Endothelial cell of umbilical vein (primary cell): ENCODE measurements around the gene CACNA2D1. TPM values are rescaled to one million over a fixed set of nuclear protein-coding genes. Genes with fewer than 3 reads are reported as not detected.

ENCODE experiments used
- BruUV-seq: library from RNA; stranded (reverse); fragments of 400-500 nt; replicated peaks from 2 replicates; lab custom pipeline; 2021; lab: Mats Ljungman, UMichigan
- CTCF ChIA-PET: fragments of 300-600, 350-600 bp; sonication (Branson Sonifier 250); formaldehyde crosslinking; loops from one replicate; lab custom pipeline; 2021; ENCODE audit warnings: antibody characterized with exemption, inconsistent platforms; lab: Charles Lee
- POLR2A ChIA-PET: fragments of 300-600, 350-600 bp; sonication (Branson Sonifier 250); formaldehyde crosslinking; loops from one replicate; lab custom pipeline; 2021; ENCODE audit warnings: antibody characterized with exemption, inconsistent platforms; lab: Charles Lee
- DNase-seq: peaks from one replicate; pipeline ENCODE4 v3.0.0-alpha.2; 2011; ENCODE audit warnings: low read depth, low spot score
- FAIRE-seq: peaks from 2 replicates; lab custom pipeline; 2011; peaks lifted over from hg19 to GRCh38; lab: Jason Lieb, UNC
- H2AFZ ChIP-seq: 2 replicates; pipeline ENCODE4 v1.6.0; 2012; ENCODE audit warnings: low read depth, low read length, control low read depth, inconsistent platforms
- H3K27ac ChIP-seq: 2 replicates; pipeline ENCODE4 v1.5.1; 2011; ENCODE audit warnings: low read depth, mild to moderate bottlenecking, control low read depth, low read length, moderate library complexity; ENCODE audit not compliant: insufficient read depth
- H3K27me3 ChIP-seq, 2 experiments: 2 replicates each; pipeline versions ENCODE4 v1.6.0 to v1.6.1; 2011; ENCODE audit warnings: low read length in 2 of 2, mixed read lengths in 1 of 2; ENCODE audit not compliant: control insufficient read depth in 2 of 2, insufficient read depth in 2 of 2
- H3K36me3 ChIP-seq, 2 experiments: 2 replicates in 1 of 2; 3 replicates in 1 of 2; pipeline ENCODE4 v1.5.1; 2011; ENCODE audit warnings: low read length in 2 of 2, mild to moderate bottlenecking in 1 of 2, moderate library complexity in 1 of 2; ENCODE audit not compliant: control insufficient read depth in 2 of 2, insufficient read depth in 2 of 2; ENCODE audit errors: extremely low read depth in 1 of 2
- H3K4me1 ChIP-seq: 3 replicates; pipeline ENCODE4 v1.5.1; 2011; ENCODE audit warnings: mild to moderate bottlenecking, low read length; ENCODE audit not compliant: control insufficient read depth, insufficient read depth; ENCODE audit errors: extremely low read depth
- H3K4me2 ChIP-seq: 2 replicates; pipeline ENCODE4 v1.6.1; 2011; ENCODE audit warnings: low read length, control low read depth, mixed read lengths; ENCODE audit not compliant: insufficient read depth
- H3K4me3 ChIP-seq, 3 experiments: fragments of 200-600 bp in 1 of 3; sonication (generic), shearing (Covaris generic) in 1 of 3; replicated peaks in 1 of 3; 2 replicates each; pipeline ENCODE4 v1.5.1; 2011 to 2016; ENCODE audit warnings: control low read depth in 3 of 3, low read length in 3 of 3, mild to moderate bottlenecking in 2 of 3, inconsistent platforms in 1 of 3, low read depth in 1 of 3, moderate library complexity in 1 of 3; ENCODE audit not compliant: insufficient read depth in 1 of 3
- H3K79me2 ChIP-seq: 2 replicates; pipeline ENCODE4 v1.6.0; 2012; ENCODE audit warnings: low read length, inconsistent platforms; ENCODE audit not compliant: control insufficient read depth, insufficient read depth
- H3K9ac ChIP-seq: replicated peaks from 2 replicates; pipeline ENCODE3; 2011; ENCODE audit warnings: low read length, control low read depth; ENCODE audit not compliant: insufficient read depth; ENCODE audit errors: extremely low read depth
- H3K9me1 ChIP-seq: replicated peaks from 3 replicates; pipeline ENCODE4 v1.6.0; 2011; ENCODE audit warnings: mild to moderate bottlenecking, low read length; ENCODE audit not compliant: control insufficient read depth, insufficient read depth; ENCODE audit errors: extremely low read depth
- H3K9me3 ChIP-seq: replicated peaks from 2 replicates; pipeline ENCODE4 v1.5.1; 2012; ENCODE audit warnings: low read length, inconsistent platforms; ENCODE audit not compliant: control insufficient read depth, insufficient read depth
- H4K20me1 ChIP-seq: replicated peaks from 2 replicates; pipeline ENCODE3; 2011; ENCODE audit warnings: mild to moderate bottlenecking, low read length; ENCODE audit not compliant: control insufficient read depth, insufficient read depth; ENCODE audit errors: extremely low read depth
- EZH2 ChIP-seq: IDR thresholded peaks from 2 replicates; pipeline ENCODE4 v1.6.1; 2012; ENCODE audit warnings: borderline replicate concordance, low read depth, mild to moderate bottlenecking, moderate library complexity, low read length, inconsistent platforms; ENCODE audit not compliant: severe bottlenecking
- FOS ChIP-seq: IDR thresholded peaks from 2 replicates; pipeline ENCODE4 v1.6.1; 2011; ENCODE audit warnings: mild to moderate bottlenecking, low read length, moderate library complexity, borderline replicate concordance; ENCODE audit not compliant: insufficient read depth
- GATA2 ChIP-seq: IDR thresholded peaks from 2 replicates; pipeline ENCODE4 v1.7.0; 2011; ENCODE audit warnings: low read depth, mild to moderate bottlenecking, moderate library complexity, mixed read lengths, low read length; ENCODE audit not compliant: insufficient read length, insufficient read depth
- JUN ChIP-seq: IDR thresholded peaks from 2 replicates; pipeline ENCODE4 v1.6.1; 2011; ENCODE audit warnings: borderline replicate concordance, low read depth; ENCODE audit not compliant: insufficient read length, insufficient read depth
- MYC ChIP-seq: IDR thresholded peaks from one replicate; pipeline ENCODE4 v1.6.1; 2011; ENCODE audit warnings: mild to moderate bottlenecking, low read depth, low read length
- POLR2A ChIP-seq: IDR thresholded peaks from 2 replicates; pipeline ENCODE4 v1.6.1; 2012; ENCODE audit warnings: low read depth, mild to moderate bottlenecking, control low read depth, low read length
- POLR2AphosphoS5 ChIP-seq: IDR thresholded peaks from 2 replicates; pipeline ENCODE4 v1.6.1; 2012; ENCODE audit warnings: low read depth, mild to moderate bottlenecking, control low read depth, low read length, moderate library complexity; ENCODE audit not compliant: insufficient read depth
- dilution Hi-C: fragments of 300-500 bp; cut with MboI; formaldehyde crosslinking; loops from one replicate; pipeline ENCODE4 v1.15.0; 2019; ENCODE audit warnings: low sequenced_read_pairs; ENCODE audit not compliant: extremely low pct_ligation_motif_present
- intact Hi-C: fragments of 100-400 bp; cut with micrococcal nuclease; formaldehyde crosslinking; loops from one replicate; pipeline ENCODE4 v1.10.0; 2022
- polyA plus RNA-seq, 4 experiments: library from polyadenylated mRNA; depleted of rRNA in 3 of 4; stranded (reverse) in 3 of 4; unstranded in 1 of 4; fragments of >200 nt; gene quantifications; 2 replicates each; pipeline versions ENCODE4 v1.2.1 to v1.2.3, GENCODE V29; 2011 to 2012; ENCODE audit warnings: missing spikeins in 1 of 4
- total RNA-seq: library from RNA; stranded (reverse); gene quantifications from 2 replicates; pipeline ENCODE4 v1.2.3, GENCODE V29; 2021
- TF ChIP-seq, protein P1 (sequence below): IDR thresholded peaks from 2 replicates; pipeline ENCODE4 v1.6.1; 2011; ENCODE audit not compliant: insufficient read depth, insufficient read length
- TF ChIP-seq, protein P2 (sequence below), 2 donors: IDR thresholded peaks; 1 replicate in 1 of 2; 2 replicates in 1 of 2; pipeline ENCODE4 v1.5.1; 2011; ENCODE audit warnings: low read length in 2 of 2, mild to moderate bottlenecking in 2 of 2, moderate library complexity in 2 of 2, control low read depth in 1 of 2, inconsistent platforms in 1 of 2, low read depth in 1 of 2; ENCODE audit not compliant: insufficient read depth in 1 of 2; ENCODE audit errors: extremely low read depth in 1 of 2

CACNA2D1 gene
- total and polyA plus RNA-seq, 2 donors (not counting 3 experiments of a cell fraction or from before 2014, with no cell fraction given): 4.1 to 38.6 TPM

DNA sequence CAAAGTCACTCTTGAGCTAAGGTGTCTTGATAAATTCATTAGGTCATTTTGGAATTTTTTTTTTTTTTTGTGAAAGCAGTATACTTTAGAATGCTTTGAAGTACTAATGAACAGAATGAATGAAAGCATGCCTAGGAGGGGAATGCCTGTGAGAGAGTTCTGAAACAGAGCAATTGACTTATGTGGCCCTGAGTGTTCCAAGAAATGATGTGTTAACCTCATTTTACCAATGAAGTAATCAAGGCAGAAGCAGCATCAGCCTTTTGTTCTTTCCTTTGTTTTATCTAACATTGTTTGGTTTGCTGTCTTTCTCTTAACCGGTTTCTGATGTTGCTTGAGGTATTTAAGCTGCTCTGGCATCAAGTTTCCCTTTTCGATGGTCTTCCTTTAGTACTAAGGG lies 519.1 kb downstream of the CACNA2D1 start:
- H3K27ac ChIP-seq: no peak overlapping the region
- H3K4me2 ChIP-seq: no peak overlapping the region
- no peaks in the 10 kb centered on the region for H4K20me1 ChIP-seq
- no peaks in the 10 kb centered on the region for H3K36me3 ChIP-seq
- FAIRE-seq (no peak), DNase-seq (no peak)
- H3K4me3 ChIP-seq: no peak overlapping the region
- POLR2A ChIA-PET: no interaction called here
- H2AFZ ChIP-seq: no peak overlapping the region
- dilution Hi-C loops: no loop called here
- no peak for TF ChIP-seq JUN
- no peak for TF ChIP-seq POLR2AphosphoS5
- no peak for TF ChIP-seq EZH2
- TF ChIP-seq, protein P1, sequence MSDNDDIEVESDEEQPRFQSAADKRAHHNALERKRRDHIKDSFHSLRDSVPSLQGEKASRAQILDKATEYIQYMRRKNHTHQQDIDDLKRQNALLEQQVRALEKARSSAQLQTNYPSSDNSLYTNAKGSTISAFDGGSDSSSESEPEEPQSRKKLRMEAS: no peak
- TF ChIP-seq FOS: no peak
- intact Hi-C loops: no loop called here
- no peak overlapping the region for H3K9ac ChIP-seq
- no peaks in the 10 kb centered on the region for H3K9me1 ChIP-seq
- CTCF ChIA-PET: interaction anchor here (1.6 kb wide), 1 partner anchor 9 kb away, joined by 3 read pairs; no protein-coding TSS in a partner anchor
- no peaks in the 10 kb centered on the region for H3K4me1 ChIP-seq
- no TSS peak for BruUV-seq
- H3K9me3 ChIP-seq: no peaks in the 10 kb centered on the region
- H3K27me3 ChIP-seq: no peaks in the 10 kb centered on the region
- no peaks in the 10 kb centered on the region for H3K79me2 ChIP-seq

DNA sequence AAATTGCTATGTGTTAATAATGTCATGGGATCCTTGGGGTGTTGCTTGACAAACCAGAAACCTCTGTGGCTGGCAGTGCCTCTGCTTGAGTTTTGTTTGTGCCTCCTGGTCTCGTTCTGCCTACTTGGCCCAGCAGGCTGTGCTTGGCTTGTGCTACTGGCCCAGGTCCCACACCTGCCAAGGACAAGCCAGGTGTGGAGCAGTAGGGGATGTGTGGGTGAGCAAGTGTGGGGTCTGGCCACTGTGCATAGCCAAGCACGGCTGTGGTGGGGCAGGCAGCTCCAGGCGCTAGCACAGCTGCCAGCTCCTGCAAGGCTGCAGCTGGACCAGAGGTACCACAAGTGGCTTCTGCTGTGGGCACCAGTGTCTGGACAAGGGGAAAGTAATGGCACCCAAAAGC lies 524.1 kb downstream of the CACNA2D1 start:
- intact Hi-C loops: no loop called here
- TF ChIP-seq EZH2 (no peak), JUN (no peak), POLR2AphosphoS5 (no peak), GATA2 (no peak), MYC (no peak), FOS (no peak), POLR2A (no peak)
- TF ChIP-seq, protein P2, sequence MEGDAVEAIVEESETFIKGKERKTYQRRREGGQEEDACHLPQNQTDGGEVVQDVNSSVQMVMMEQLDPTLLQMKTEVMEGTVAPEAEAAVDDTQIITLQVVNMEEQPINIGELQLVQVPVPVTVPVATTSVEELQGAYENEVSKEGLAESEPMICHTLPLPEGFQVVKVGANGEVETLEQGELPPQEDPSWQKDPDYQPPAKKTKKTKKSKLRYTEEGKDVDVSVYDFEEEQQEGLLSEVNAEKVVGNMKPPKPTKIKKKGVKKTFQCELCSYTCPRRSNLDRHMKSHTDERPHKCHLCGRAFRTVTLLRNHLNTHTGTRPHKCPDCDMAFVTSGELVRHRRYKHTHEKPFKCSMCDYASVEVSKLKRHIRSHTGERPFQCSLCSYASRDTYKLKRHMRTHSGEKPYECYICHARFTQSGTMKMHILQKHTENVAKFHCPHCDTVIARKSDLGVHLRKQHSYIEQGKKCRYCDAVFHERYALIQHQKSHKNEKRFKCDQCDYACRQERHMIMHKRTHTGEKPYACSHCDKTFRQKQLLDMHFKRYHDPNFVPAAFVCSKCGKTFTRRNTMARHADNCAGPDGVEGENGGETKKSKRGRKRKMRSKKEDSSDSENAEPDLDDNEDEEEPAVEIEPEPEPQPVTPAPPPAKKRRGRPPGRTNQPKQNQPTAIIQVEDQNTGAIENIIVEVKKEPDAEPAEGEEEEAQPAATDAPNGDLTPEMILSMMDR (IDR thresholded peaks at IDR 0.05; ENCODE audit: extremely low read depth in 1 of 2, insufficient read depth in 1 of 2, low read depth in 1 of 2, low read length in 2 of 2): no peak
- TF ChIP-seq, protein P1: no peak
- Histone ChIP-seq H2AFZ (no peak overlapping the region), H3K27ac (no peak overlapping the region), H3K36me3 (no peaks in the 10 kb centered on the region), H3K9ac (no peak overlapping the region), H3K4me1 (no peaks in the 10 kb centered on the region), H3K79me2 (no peaks in the 10 kb centered on the region), H3K4me3 (no peak overlapping the region), H3K4me2 (no peak overlapping the region), H3K9me1 (no peaks in the 10 kb centered on the region), H3K27me3 (no peaks in the 10 kb centered on the region), H4K20me1 (no peaks in the 10 kb centered on the region), H3K9me3 (no peaks in the 10 kb centered on the region)
- DNase-seq (no peak), FAIRE-seq (no peak)
- BruUV-seq: no TSS peak
- POLR2A ChIA-PET: no interaction called here
- CTCF ChIA-PET: interaction anchor here (1.2 kb wide), 2 partner anchors 9 to 436 kb away, joined by 3 to 4 read pairs; no protein-coding TSS in a partner anchor
- dilution Hi-C loops: no loop called here
